K562 (cell line): ENCODE results near the gene RNF44. TPM values are rescaled to one million over a fixed set of nuclear protein-coding genes. Genes with fewer than 3 reads are reported as not detected.

Experiments
- MXI1 ChIP-seq: IDR thresholded peaks from 2 replicates; pipeline ENCODE4 v1.6.1; 2011; ENCODE audit warnings: low read depth, mild to moderate bottlenecking, improper control_type of control experiment, low read length
- NRF1 ChIP-seq, 2 experiments: fragments of 450-650 bp; IDR thresholded peaks in 1 of 2; conservative IDR thresholded peaks in 1 of 2; 2 replicates each; pipeline ENCODE4 v1.6.1; 2014; ENCODE audit warnings: mild to moderate bottlenecking in 2 of 2
- RBM15 ChIP-seq: fragments of 200-400 bp; formaldehyde crosslinking; IDR thresholded peaks from 2 replicates; pipeline ENCODE4 v1.6.1; 2018; ENCODE audit warnings: mild to moderate bottlenecking, low read length, moderate library complexity; ENCODE audit not compliant: insufficient read depth
- RREB1 ChIP-seq: fragments of 250-450 bp; sonication (Bioruptor Pico); IDR thresholded peaks from 2 replicates; pipeline ENCODE4 v1.4.0; 2020
- TRIM28 ChIP-seq: fragments of 450-650 bp; IDR thresholded peaks from 2 replicates; pipeline ENCODE4 v1.6.1; 2017
- polyA plus RNA-seq, 8 experiments: library from polyadenylated mRNA; depleted of rRNA in 4 of 8; stranded (reverse) in 5 of 8; unstranded in 3 of 8; fragments of >200 nt; fragmentation: Nextera tagmentation in 2 of 8; fragmentation: Illumina TruSeq in 1 of 8; extraction: Ambion mirVana in 2 of 8; extraction: Trizol in 1 of 8; gene quantifications; 2 replicates each; pipeline versions ENCODE4 v1.2.1 to v1.2.3, GENCODE V29; 2011 to 2014; ENCODE audit warnings: inconsistent platforms in 1 of 8, missing spikeins in 1 of 8
- total RNA-seq, 7 experiments: library from RNA; depleted of rRNA in 6 of 7; stranded (reverse); fragments of >200 nt in 6 of 7; fragmentation: Illumina TruSeq in 2 of 7; extraction: Trizol in 2 of 7; gene quantifications; 2 replicates each; pipeline versions ENCODE4 v1.2.1 to v1.2.3, GENCODE V29; 2011 to 2021; ENCODE audit warnings: low replicate concordance in 1 of 7

The RNF44 gene
- total and polyA plus RNA-seq, 9 of the 15 experiments (the other 6 are each of a cell fraction or from before 2014, with no cell fraction given): 1.6 to 82.6 (median 7.4) TPM

- TF ChIP-seq RBM15: no peak
- TF ChIP-seq NRF1 (conservative IDR thresholded peaks at IDR 0.05 in 1 of 2, IDR thresholded peaks at IDR 0.05 in 1 of 2): no peak
- no peak for TF ChIP-seq TRIM28
- TF ChIP-seq RREB1 (CRISPR knock-in tag): no peak
- TF ChIP-seq MXI1: no peak
Observed at GRCh38 chr5:176485176-176485575, 52.0 kb downstream of the RNF44 start (continued).
